ENCODE results near the gene UROS. TPM values are rescaled to one million over a fixed set of nuclear protein-coding genes. Genes with fewer than 3 reads are reported as not detected.

The UROS gene
- polyA plus RNA-seq, 1 of the 3 experiments (the other 2 are of a cell fraction) = 49.2 TPM

GRCh38 chr10:125768219-125768855 lies 54.7 kb downstream of the UROS start:
- H3K4me3 ChIP-seq (ENCODE audit: low read depth in 2 of 2, low read length in 1 of 2) = no peak overlapping the region
- H3K9me2 ChIP-seq = no peaks in the 10 kb centered on the region
- no peaks in the 10 kb centered on the region for H3K27me3 ChIP-seq (ENCODE audit: insufficient read depth)
- H3K36me3 ChIP-seq (replicated peaks in 1 of 2; ENCODE audit: control insufficient read depth in 1 of 2, insufficient read depth in 2 of 2, low read length in 1 of 2) = peaks cover 29 to 37% of the 10 kb centered on the region in 2 experiments
- 91% methylated on average over 4 of the region's 4 CpGs for WGBS (ENCODE audit: low lambda C conversion rate)
- H3K4me2 ChIP-seq = no peak overlapping the region
- no peak overlapping the region for H3K9ac ChIP-seq
- no peaks in the 10 kb centered on the region for H3K9me3 ChIP-seq
- H3F3A ChIP-seq (replicated peaks; ENCODE audit: insufficient read depth) = no peaks in the 10 kb centered on the region
- POLR2A ChIA-PET = no interaction called here
- H3K79me2 ChIP-seq (ENCODE audit: insufficient read depth) = no peaks in the 10 kb centered on the region
- TF ChIP-seq NFIC (IDR thresholded peaks at IDR 0.05; ENCODE audit: borderline replicate concordance) = peak; percentile 42; the same call in 1 of the 2 replicates
- no peak for TF ChIP-seq PBX3 (IDR thresholded peaks at IDR 0.05)
- no peak for TF ChIP-seq ELF1 (IDR thresholded peaks at IDR 0.05)
- CTCF ChIA-PET = interaction anchor here (0.6 to 1.7 kb wide), 3 partner anchors 29 to 39 kb away, joined by 3 read pairs; no protein-coding TSS in a partner anchor
- H3K27ac ChIP-seq (ENCODE audit: low read depth in 2 of 2, low read length in 1 of 2) = no peak overlapping the region
- no peaks in the 10 kb centered on the region for H4K20me1 ChIP-seq (ENCODE audit: insufficient read depth)
- no peak overlapping the region for H2AFZ ChIP-seq (ENCODE audit: low read depth)
- peak; percentile 57 for DNase-seq
- no peaks in the 10 kb centered on the region for H3K4me1 ChIP-seq (ENCODE audit: control insufficient read depth in 1 of 2, insufficient read depth in 2 of 2, low read depth in 1 of 2, low read length in 1 of 2)

GRCh38 chr10:125766511-125766910 lies 56.5 kb downstream of the UROS start:
- Histone ChIP-seq H3K4me3 (ENCODE audit: low read depth in 2 of 2, low read length in 1 of 2) (no peak overlapping the region), H3K9me2 (no peaks in the 10 kb centered on the region), H2AFZ (ENCODE audit: low read depth) (no peak overlapping the region), H3K27ac (ENCODE audit: low read depth in 2 of 2, low read length in 1 of 2) (no peak overlapping the region), H3K4me2 (no peak overlapping the region), H3K4me1 (ENCODE audit: control insufficient read depth in 1 of 2, insufficient read depth in 2 of 2, low read depth in 1 of 2, low read length in 1 of 2) (no peaks in the 10 kb centered on the region), H3K9ac (no peak overlapping the region), H3K79me2 (ENCODE audit: insufficient read depth) (no peaks in the 10 kb centered on the region), H3F3A (replicated peaks; ENCODE audit: insufficient read depth) (no peaks in the 10 kb centered on the region), H4K20me1 (ENCODE audit: insufficient read depth) (no peaks in the 10 kb centered on the region), H3K9me3 (no peaks in the 10 kb centered on the region), H3K27me3 (ENCODE audit: insufficient read depth) (no peaks in the 10 kb centered on the region), H3K36me3 (replicated peaks in 1 of 2; ENCODE audit: control insufficient read depth in 1 of 2, insufficient read depth in 2 of 2, low read length in 1 of 2) (peaks cover 35 to 54% of the 10 kb centered on the region in 2 experiments)
- CTCF ChIA-PET = no interaction called here
- POLR2A ChIA-PET = no interaction called here
- TF ChIP-seq GATA2 (CRISPR knock-in tag; IDR thresholded peaks at IDR 0.05) (no peak), FOSL2 (IDR thresholded peaks at IDR 0.05; ENCODE audit: borderline replicate concordance, low read depth) (no peak)
- 96% methylated on average over 4 of the region's 4 CpGs for WGBS (ENCODE audit: low lambda C conversion rate)
- DNase-seq = no peak

GRCh38 chr10:125765835-125766234 lies 57.2 kb downstream of the UROS start:
- no peaks in the 10 kb centered on the region for H4K20me1 ChIP-seq (ENCODE audit: insufficient read depth)
- no peak overlapping the region for H3K9ac ChIP-seq
- no peaks in the 10 kb centered on the region for H3K9me3 ChIP-seq
- H2AFZ ChIP-seq (ENCODE audit: low read depth) = no peak overlapping the region
- ChIA-PET POLR2A (no interaction called here), CTCF (no interaction called here)
- peaks cover 41 to 60% of the 10 kb centered on the region in 2 experiments for H3K36me3 ChIP-seq (replicated peaks in 1 of 2; ENCODE audit: control insufficient read depth in 1 of 2, insufficient read depth in 2 of 2, low read length in 1 of 2)
- 96% methylated on average over 2 of the region's 2 CpGs for WGBS (ENCODE audit: low lambda C conversion rate)
- no peaks in the 10 kb centered on the region for H3K9me2 ChIP-seq
- H3K4me3 ChIP-seq (ENCODE audit: low read depth in 2 of 2, low read length in 1 of 2) = no peak overlapping the region
- DNase-seq = no peak
- no peaks in the 10 kb centered on the region for H3F3A ChIP-seq (replicated peaks; ENCODE audit: insufficient read depth)
- TF ChIP-seq YY1 (IDR thresholded peaks at IDR 0.05; ENCODE audit: low read depth) (no peak), SMC3 (IDR thresholded peaks at IDR 0.05; ENCODE audit: low read depth, low read length) (no peak), PBX3 (IDR thresholded peaks at IDR 0.05) (no peak), USF2 (IDR thresholded peaks at IDR 0.05; ENCODE audit: borderline replicate concordance, low read depth, low read length) (no peak), FOXM1 (IDR thresholded peaks at IDR 0.05; ENCODE audit: low read depth) (no peak), SIN3A (IDR thresholded peaks at IDR 0.05; ENCODE audit: borderline replicate concordance, low read depth, low read length) (no peak), FOSL2 (IDR thresholded peaks at IDR 0.05; ENCODE audit: borderline replicate concordance, low read depth) (no peak), ELF1 (IDR thresholded peaks at IDR 0.05) (no peak), GABPA (IDR thresholded peaks at IDR 0.05; ENCODE audit: low read depth) (no peak), TAF1 (IDR thresholded peaks at IDR 0.05; ENCODE audit: borderline replicate concordance, low read depth, low read length) (no peak), FOXJ3 (CRISPR knock-in tag; IDR thresholded peaks at IDR 0.05) (no peak), CHD2 (IDR thresholded peaks at IDR 0.05; ENCODE audit: low read length, partially characterized antibody) (no peak), GATA2 (CRISPR knock-in tag; IDR thresholded peaks at IDR 0.05) (no peak), NFIC (IDR thresholded peaks at IDR 0.05; ENCODE audit: borderline replicate concordance) (no peak), TEAD4 (IDR thresholded peaks at IDR 0.05; ENCODE audit: borderline replicate concordance, insufficient read depth) (no peak)
- no peaks in the 10 kb centered on the region for H3K79me2 ChIP-seq (ENCODE audit: insufficient read depth)
- H3K4me1 ChIP-seq (ENCODE audit: control insufficient read depth in 1 of 2, insufficient read depth in 2 of 2, low read depth in 1 of 2, low read length in 1 of 2) = no peaks in the 10 kb centered on the region
- H3K27me3 ChIP-seq (ENCODE audit: insufficient read depth) = no peaks in the 10 kb centered on the region
- no peak overlapping the region for H3K4me2 ChIP-seq
- H3K27ac ChIP-seq (ENCODE audit: low read depth in 2 of 2, low read length in 1 of 2) = no peak overlapping the region
